ENCODE measurements around the gene SLC25A44. TPM values are rescaled to one million over a fixed set of nuclear protein-coding genes. Genes with fewer than 3 reads are reported as not detected.

SLC25A44 gene
- total RNA-seq, 3 donors from 2014 or later: 19.8 to 31.1 (median 24.8) TPM

DNA sequence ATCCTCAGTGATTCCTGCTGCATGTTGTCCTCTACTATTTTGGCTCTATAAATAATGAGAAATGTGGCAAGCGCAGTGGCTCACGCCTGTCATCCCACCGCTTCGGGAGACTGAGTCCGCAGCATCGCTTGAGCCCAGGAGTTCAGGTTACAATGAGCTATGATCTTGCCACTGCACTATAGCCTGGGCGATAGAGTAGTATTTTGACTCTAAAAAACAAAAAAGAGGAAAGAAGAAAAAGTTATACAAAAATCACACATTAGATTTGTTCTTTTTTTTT is 756 bp upstream of the SLC25A44 start:
- H3K36me3 ChIP-seq (ENCODE audit: low read depth): no peaks in the 10 kb centered on the region

GRCh38 chr1:156194300-156194652 is 372 bp downstream of the SLC25A44 start:
- H3K9me3 ChIP-seq: no peaks in the 10 kb centered on the region
- intact Hi-C loops (cut with DNase I, micrococcal nuclease): no loop called here
- TF ChIP-seq, protein P1, sequence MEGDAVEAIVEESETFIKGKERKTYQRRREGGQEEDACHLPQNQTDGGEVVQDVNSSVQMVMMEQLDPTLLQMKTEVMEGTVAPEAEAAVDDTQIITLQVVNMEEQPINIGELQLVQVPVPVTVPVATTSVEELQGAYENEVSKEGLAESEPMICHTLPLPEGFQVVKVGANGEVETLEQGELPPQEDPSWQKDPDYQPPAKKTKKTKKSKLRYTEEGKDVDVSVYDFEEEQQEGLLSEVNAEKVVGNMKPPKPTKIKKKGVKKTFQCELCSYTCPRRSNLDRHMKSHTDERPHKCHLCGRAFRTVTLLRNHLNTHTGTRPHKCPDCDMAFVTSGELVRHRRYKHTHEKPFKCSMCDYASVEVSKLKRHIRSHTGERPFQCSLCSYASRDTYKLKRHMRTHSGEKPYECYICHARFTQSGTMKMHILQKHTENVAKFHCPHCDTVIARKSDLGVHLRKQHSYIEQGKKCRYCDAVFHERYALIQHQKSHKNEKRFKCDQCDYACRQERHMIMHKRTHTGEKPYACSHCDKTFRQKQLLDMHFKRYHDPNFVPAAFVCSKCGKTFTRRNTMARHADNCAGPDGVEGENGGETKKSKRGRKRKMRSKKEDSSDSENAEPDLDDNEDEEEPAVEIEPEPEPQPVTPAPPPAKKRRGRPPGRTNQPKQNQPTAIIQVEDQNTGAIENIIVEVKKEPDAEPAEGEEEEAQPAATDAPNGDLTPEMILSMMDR (IDR thresholded peaks at IDR 0.05): no peak
- H3K4me1 ChIP-seq (ENCODE audit: low read depth): peaks cover 13% of the 10 kb centered on the region
- no peak for ATAC-seq
- peak overlapping the region; percentile 71 for H3K4me3 ChIP-seq
- DNase-seq: no peak
- H3K36me3 ChIP-seq (ENCODE audit: low read depth): no peaks in the 10 kb centered on the region

More for the DNA sequence above, 756 bp upstream of the SLC25A44 start:
- H3K4me1 ChIP-seq (ENCODE audit: low read depth): peaks cover 13% of the 10 kb centered on the region
- DNase-seq (no peak), ATAC-seq (no peak)
- intact Hi-C loops (cut with DNase I, micrococcal nuclease): no loop called here
- no peak overlapping the region for H3K4me3 ChIP-seq
- TF ChIP-seq, protein P1 (IDR thresholded peaks at IDR 0.05): no peak
- no peaks in the 10 kb centered on the region for H3K9me3 ChIP-seq

GRCh38 chr1:156195853-156196252 is 1.9 kb downstream of the SLC25A44 start:
- no peak for DNase-seq

GRCh38 chr1:156196445-156196844 is 2.5 kb downstream of the SLC25A44 start:
- Histone ChIP-seq H3K36me3 (ENCODE audit: low read depth) (no peaks in the 10 kb centered on the region), H3K4me1 (ENCODE audit: low read depth) (peaks cover 9% of the 10 kb centered on the region), H3K4me3 (no peak overlapping the region), H3K9me3 (no peaks in the 10 kb centered on the region)
- ATAC-seq (no peak), DNase-seq (no peak)
- TF ChIP-seq, protein P1 (IDR thresholded peaks at IDR 0.05): no peak
- intact Hi-C loops (cut with DNase I, micrococcal nuclease): no loop called here

More at GRCh38 chr1:156195853-156196252, 1.9 kb downstream of the SLC25A44 start:
- intact Hi-C loops (cut with DNase I, micrococcal nuclease): no loop called here
- no peak overlapping the region for H3K4me3 ChIP-seq
- no peaks in the 10 kb centered on the region for H3K9me3 ChIP-seq
- no peaks in the 10 kb centered on the region for H3K36me3 ChIP-seq (ENCODE audit: low read depth)
- TF ChIP-seq, protein P1 (IDR thresholded peaks at IDR 0.05): no peak
- peaks cover 9% of the 10 kb centered on the region for H3K4me1 ChIP-seq (ENCODE audit: low read depth)
- ATAC-seq: no peak

DNA sequence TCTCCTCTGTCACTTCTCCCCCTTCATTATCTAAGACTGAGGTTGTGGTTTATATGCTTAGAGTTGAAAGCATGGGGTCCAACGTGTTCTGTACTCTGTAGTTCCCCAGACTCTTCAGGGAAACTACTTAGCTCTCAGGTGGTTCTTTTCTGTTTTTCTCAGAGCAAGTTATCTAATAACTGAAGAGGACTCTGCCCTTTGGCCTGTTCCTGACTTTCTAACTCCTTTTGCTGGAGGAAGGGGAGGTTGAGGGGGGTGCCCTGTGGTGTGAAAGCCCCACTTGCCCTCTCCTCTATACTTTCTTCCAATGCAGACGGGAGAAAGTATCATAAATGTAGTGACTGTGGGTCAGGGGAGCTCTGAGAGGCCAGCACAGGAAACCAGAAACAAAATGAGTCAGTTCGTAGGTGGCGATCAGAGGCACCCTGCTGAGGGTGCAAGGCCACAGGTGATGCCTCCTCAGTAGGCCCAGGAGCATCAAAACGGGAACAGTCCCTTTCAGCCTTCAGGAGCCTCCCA is 5.0 kb downstream of the SLC25A44 start:
- no peak for DNase-seq
- intact Hi-C loops (cut with DNase I, micrococcal nuclease): no loop called here
- no peaks in the 10 kb centered on the region for H3K36me3 ChIP-seq (ENCODE audit: low read depth)

More for the DNA sequence above, 5.0 kb downstream of the SLC25A44 start:
- H3K9me3 ChIP-seq: no peaks in the 10 kb centered on the region
- ATAC-seq: no peak
- H3K4me1 ChIP-seq (ENCODE audit: low read depth): peaks cover 9% of the 10 kb centered on the region
- no peak overlapping the region for H3K4me3 ChIP-seq
- TF ChIP-seq, protein P1 (IDR thresholded peaks at IDR 0.05): no peak

Data from mucosa of descending colon (tissue), 3 donors.